H1 (cell line): ENCODE results near the gene DLK1. TPM values are rescaled to one million over a fixed set of nuclear protein-coding genes. Genes with fewer than 3 reads are reported as not detected.

Experiments used
- CTCF ChIA-PET: fragments of 300-600 bp; sonication (Branson Sonifier 250); formaldehyde crosslinking; loops from one replicate; lab custom pipeline; 2021; ENCODE audit not compliant: partially characterized antibody; lab: Charles Lee
- POLR2A ChIA-PET: fragments of 300-600 bp; sonication (Branson Sonifier 250); formaldehyde crosslinking; loops from one replicate; lab custom pipeline; 2021; ENCODE audit warnings: inconsistent platforms; ENCODE audit not compliant: partially characterized antibody; lab: Charles Lee
- DNase-seq, 2 experiments: peaks; one replicate each; pipeline versions ENCODE4 v3.0.0 to v3.0.0-alpha.2; 2010 to 2022; ENCODE audit warnings: low spot score in 2 of 2, low read depth in 1 of 2, mixed read lengths in 1 of 2
- FAIRE-seq: peaks from 2 replicates; lab custom pipeline; 2011; peaks lifted over from hg19 to GRCh38; lab: Jason Lieb, UNC
- H2AFZ ChIP-seq: 2 replicates; pipeline ENCODE4 v1.8.1; 2012; ENCODE audit warnings: low read length, inconsistent platforms
- H2AK5ac ChIP-seq: 2 replicates; pipeline ENCODE4 v1.6.1; 2013; ENCODE audit warnings: low read depth, low read length
- H2BK120ac ChIP-seq: replicated peaks from 2 replicates; pipeline ENCODE3; 2013; ENCODE audit warnings: low read depth, low read length, inconsistent platforms
- H2BK12ac ChIP-seq: 2 replicates; pipeline ENCODE4 v1.6.1; 2013; ENCODE audit warnings: low read depth, low read length
- H2BK15ac ChIP-seq: 2 replicates; pipeline ENCODE4 v1.6.1; 2013; ENCODE audit warnings: low read length
- H2BK20ac ChIP-seq: 2 replicates; pipeline ENCODE4 v1.6.1; 2013; ENCODE audit warnings: low read length
- H2BK5ac ChIP-seq: 2 replicates; pipeline ENCODE4 v1.6.1; 2013; ENCODE audit warnings: low read depth, low read length
- H3K14ac ChIP-seq: 2 replicates; pipeline ENCODE4 v1.6.1; 2013; ENCODE audit warnings: inconsistent platforms; ENCODE audit not compliant: insufficient read length
- H3K18ac ChIP-seq: 2 replicates; pipeline ENCODE4 v1.6.1; 2013; ENCODE audit warnings: low read length; ENCODE audit errors: extremely low read depth
- H3K23ac ChIP-seq: 2 replicates; pipeline ENCODE4 v1.6.1; 2013; ENCODE audit warnings: inconsistent platforms; ENCODE audit not compliant: insufficient read length
- H3K23me2 ChIP-seq: 2 replicates; pipeline ENCODE4 v1.6.1; 2013; ENCODE audit warnings: low read depth, low read length
- H3K27ac ChIP-seq: 2 replicates; pipeline ENCODE4 v1.6.1; 2011; ENCODE audit warnings: low read depth, low read length, inconsistent platforms
- H3K27me3 ChIP-seq, 4 experiments: replicated peaks in 1 of 4; 1 replicate in 1 of 4; 2 replicates in 3 of 4; pipeline versions ENCODE4 v1.6.1 to v1.8.1; 2011 to 2013; ENCODE audit warnings: low read length in 3 of 4, mild to moderate bottlenecking in 3 of 4, inconsistent platforms in 2 of 4, mixed read lengths in 2 of 4, moderate library complexity in 1 of 4; ENCODE audit not compliant: control insufficient read depth in 3 of 4, insufficient read depth in 3 of 4; ENCODE audit errors: extremely low read depth in 1 of 4
- H3K36me3 ChIP-seq, 4 experiments: 2 replicates each; pipeline versions ENCODE4 v1.6.1 to v1.8.1; 2011 to 2013; ENCODE audit warnings: mild to moderate bottlenecking in 4 of 4, low read length in 3 of 4, moderate library complexity in 2 of 4, control low read depth in 1 of 4, inconsistent platforms in 1 of 4; ENCODE audit not compliant: insufficient read depth in 4 of 4, control insufficient read depth in 2 of 4
- H3K4ac ChIP-seq: replicated peaks from 2 replicates; pipeline ENCODE3; 2013; ENCODE audit warnings: low read length, low read depth, mixed read lengths, inconsistent platforms; ENCODE audit not compliant: insufficient read length
- H3K4me1 ChIP-seq, 4 experiments: replicated peaks in 1 of 4; 1 replicate in 1 of 4; 2 replicates in 3 of 4; pipeline versions ENCODE4 v1.6.1 to v1.8.1; 2011 to 2013; ENCODE audit warnings: low read length in 3 of 4, inconsistent platforms in 2 of 4, mixed read lengths in 1 of 4; ENCODE audit not compliant: insufficient read depth in 4 of 4, control insufficient read depth in 3 of 4
- H3K4me2 ChIP-seq, 2 experiments: 2 replicates each; pipeline versions ENCODE4 v1.6.1 to v1.8.1; 2011 to 2013; ENCODE audit warnings: low read depth in 2 of 2, low read length in 2 of 2, control low read depth in 1 of 2, inconsistent platforms in 1 of 2, mild to moderate bottlenecking in 1 of 2; ENCODE audit not compliant: insufficient read depth in 1 of 2
- H3K4me3 ChIP-seq, 4 experiments: fragments of 200-600, 300-600 bp in 1 of 4; sonication (generic), shearing (Covaris generic), sonication (Bioruptor Twin) in 1 of 4; 2 replicates each; pipeline versions ENCODE4 v1.5.1 to v1.8.1; 2011 to 2016; ENCODE audit warnings: low read length in 4 of 4, low read depth in 3 of 4, control low read depth in 2 of 4, inconsistent platforms in 2 of 4, mild to moderate bottlenecking in 2 of 4, mixed read lengths in 1 of 4, moderate library complexity in 1 of 4; ENCODE audit not compliant: insufficient read depth in 2 of 4; ENCODE audit errors: extremely low read depth in 1 of 4
- H3K56ac ChIP-seq: replicated peaks from 2 replicates; pipeline ENCODE3; 2013; ENCODE audit warnings: low read depth, mild to moderate bottlenecking, mixed read lengths, low read length, inconsistent platforms; ENCODE audit not compliant: insufficient read length
- H3K79me1 ChIP-seq: 2 replicates; pipeline ENCODE4 v1.6.1; 2013; ENCODE audit warnings: low read depth, low read length, control low read depth
- H3K79me2 ChIP-seq, 2 experiments: 2 replicates each; pipeline versions ENCODE4 v1.6.1 to v1.8.1; 2012 to 2013; ENCODE audit warnings: low read length in 2 of 2, mild to moderate bottlenecking in 2 of 2, inconsistent platforms in 1 of 2; ENCODE audit not compliant: insufficient read depth in 2 of 2, control insufficient read depth in 1 of 2
- H3K9ac ChIP-seq, 4 experiments: replicated peaks in 1 of 4; 1 replicate in 1 of 4; 2 replicates in 3 of 4; pipeline versions ENCODE4 v1.6.1 to v1.8.1; 2011 to 2013; ENCODE audit warnings: low read depth in 3 of 4, low read length in 3 of 4, control low read depth in 2 of 4, mild to moderate bottlenecking in 2 of 4, moderate library complexity in 2 of 4, inconsistent platforms in 1 of 4; ENCODE audit errors: extremely low read depth in 1 of 4
- H3K9me3 ChIP-seq, 2 experiments: 2 replicates each; pipeline versions ENCODE4 v1.6.1 to v1.8.1; 2012 to 2013; ENCODE audit warnings: mild to moderate bottlenecking in 2 of 2, moderate library complexity in 2 of 2, control low read depth in 1 of 2, inconsistent platforms in 1 of 2, low read depth in 1 of 2, low read length in 1 of 2, mixed read lengths in 1 of 2; ENCODE audit not compliant: insufficient read depth in 2 of 2
- H4K20me1 ChIP-seq, 2 experiments: replicated peaks in 1 of 2; 2 replicates each; pipeline versions ENCODE3 to v1.8.1; 2011 to 2013; ENCODE audit warnings: inconsistent platforms in 2 of 2, low read length in 2 of 2, mild to moderate bottlenecking in 1 of 2; ENCODE audit not compliant: insufficient read depth in 2 of 2, control insufficient read depth in 1 of 2
- H4K5ac ChIP-seq: 2 replicates; pipeline ENCODE4 v1.6.1; 2013; ENCODE audit warnings: low read length, low read depth, mixed read lengths, inconsistent platforms; ENCODE audit not compliant: insufficient read length
- H4K8ac ChIP-seq: 2 replicates; pipeline ENCODE4 v1.8.0; 2013; ENCODE audit warnings: mild to moderate bottlenecking, moderate library complexity, low read length, inconsistent platforms; ENCODE audit not compliant: insufficient read depth; ENCODE audit errors: extremely low read depth
- H4K91ac ChIP-seq: replicated peaks from 2 replicates; pipeline ENCODE3; 2013; ENCODE audit warnings: low read length, mixed read lengths, inconsistent platforms; ENCODE audit not compliant: insufficient read length
- EZH2 ChIP-seq: fragments of 200-600 bp; sonication (generic); IDR thresholded peaks from 2 replicates; pipeline ENCODE4 v1.7.1; 2012; ENCODE audit warnings: low read depth, mild to moderate bottlenecking, moderate library complexity, low read length, inconsistent platforms; ENCODE audit not compliant: severe bottlenecking
- WGBS, 2 experiments: shearing (Covaris generic) in 1 of 2; methylation state at CpG; one replicate each; pipeline versions ENCODE4 v1.1.6 to v1.1.7; 2013 to 2015; ENCODE audit warnings: low lambda C conversion rate in 2 of 2, mixed read lengths in 2 of 2, inconsistent platforms in 1 of 2, low coverage in 1 of 2, missing lambda C conversion rate in 1 of 2; ENCODE audit not compliant: insufficient replicate concordance in 2 of 2, insufficient coverage in 1 of 2, insufficient read length in 1 of 2; ENCODE audit errors: extremely low coverage in 1 of 2, missing lambda C conversion rate in 1 of 2; 5-methylcytosine and 5-hydroxymethylcytosine counted together
- polyA plus RNA-seq, 7 experiments: library from polyadenylated mRNA; depleted of rRNA in 3 of 7; stranded (reverse) in 5 of 7; unstranded in 2 of 7; fragments of >200 nt in 5 of 7; fragments of 200-250 nt in 2 of 7; gene quantifications; 1 replicate in 5 of 7; 2 replicates in 1 of 7; 4 replicates in 1 of 7; pipeline versions ENCODE4 v1.2.1 to v1.2.3, GENCODE V29; 2011 to 2013; ENCODE audit warnings: missing spikeins in 2 of 7, mixed read lengths in 2 of 7
- total RNA-seq: library from RNA; stranded (reverse); fragmentation: NEBNext Ultra II Directional; extraction: Animal tissue kit (Norgen Biotek cat#: 25700); gene quantifications from 2 replicates; pipeline ENCODE4 v1.2.1, GENCODE V29; 2021

The DLK1 gene
- total and polyA plus RNA-seq, 2 of the 8 experiments (the other 6 are each of a cell fraction or from before 2014, with no cell fraction given): 1.3 to 2.4 TPM

DNA sequence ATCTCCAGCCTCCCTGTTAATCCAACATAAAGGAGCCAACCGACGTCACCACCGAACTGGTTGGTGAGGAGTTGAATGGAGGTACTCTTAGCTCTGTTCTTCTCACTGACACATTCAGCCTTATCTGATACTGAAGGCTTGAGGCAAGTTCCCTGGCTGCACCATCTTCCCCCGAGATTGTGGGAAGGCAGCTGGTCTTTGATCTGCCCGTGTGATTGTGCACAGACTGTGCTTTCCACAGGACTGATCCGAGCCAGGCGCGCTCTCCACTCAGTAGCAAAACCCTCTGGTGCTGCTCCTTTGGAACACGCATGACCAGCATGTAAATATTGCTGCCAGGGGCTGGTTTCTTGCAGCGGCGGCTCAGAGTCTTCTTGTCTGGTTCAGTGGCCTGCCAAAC, 30.1 kb upstream of the DLK1 start:
- 96% methylated on average over 11 of the region's 11 CpGs; no CpG with 5 or more reads in 1 of the 2 experiments for WGBS, 2 experiments
- CTCF ChIA-PET: interaction anchor here (2.2 kb wide), 1 partner anchor 13 kb away, joined by 6 read pairs; no protein-coding TSS in a partner anchor
- peak overlapping the region; percentile 20; the same call in 1 of the 2 replicates for H2AFZ ChIP-seq

More for the DNA sequence above, 30.1 kb upstream of the DLK1 start:
- Histone ChIP-seq H3K4me2 (no peak overlapping the region), H3K4ac (no peak overlapping the region), H4K5ac (no peak overlapping the region), H3K56ac (no peak overlapping the region), H3K14ac (no peak overlapping the region), H3K18ac (no peak overlapping the region), H2BK120ac (no peak overlapping the region), H2BK15ac (no peak overlapping the region; the same call in 1 of the 2 replicates), H4K20me1 (no peaks in the 10 kb centered on the region), H3K79me1 (no peaks in the 10 kb centered on the region), H2BK5ac (no peak overlapping the region), H3K4me1 (peaks cover 0 to 9% (median 0%) of the 10 kb centered on the region in 4 experiments; a peak in 2 of 7 replicates), H3K23ac (no peak overlapping the region), H4K91ac (peak overlapping the region; percentile 60), H2BK12ac (0 out of 2 replicates have a peak overlapping the region, but pooled peaks have one; percentile 68), H3K79me2 (no peaks in the 10 kb centered on the region), H3K23me2 (no peaks in the 10 kb centered on the region), H4K8ac (no peak overlapping the region), H2BK20ac (no peak overlapping the region), H3K9me3 (no peaks in the 10 kb centered on the region), H2AK5ac (no peak overlapping the region), H3K9ac (no peak overlapping the region), H3K27me3 (peaks cover 0 to 6% (median 0%) of the 10 kb centered on the region in 4 experiments; a peak in 2 of 7 replicates), H3K27ac (no peak overlapping the region), H3K4me3 (no peak overlapping the region), H3K36me3 (no peaks in the 10 kb centered on the region)
- FAIRE-seq (no peak), DNase-seq (no peak)
- POLR2A ChIA-PET: no interaction called here
- no peak for TF ChIP-seq EZH2
